HFFc6 (cell line): ENCODE measurements around the gene CCDC169. TPM values are rescaled to one million over a fixed set of nuclear protein-coding genes. Genes with fewer than 3 reads are reported as not detected.
"Not testable (repeated sequence)": the region's sequence is repeated elsewhere in the genome, so short reads cannot be mapped to it uniquely, and the experiment has no call there.

Experiments
- DNase-seq: peaks from one replicate; pipeline ENCODE4 v3.0.0-alpha.2; 2018
- H3K27ac Mint-ChIP-seq: 2 replicates; pipeline ENCODE4 v1.8.0; 2020; ENCODE audit warnings: mild to moderate bottlenecking, mixed read lengths
- H3K27me3 Mint-ChIP-seq: 2 replicates; pipeline ENCODE4 v1.8.0; 2021; ENCODE audit warnings: mild to moderate bottlenecking, moderate library complexity, mixed read lengths; ENCODE audit not compliant: insufficient read depth
- H3K36me3 Mint-ChIP-seq: 2 replicates; pipeline ENCODE4 v1.8.0; 2021; ENCODE audit warnings: low read depth, mixed read lengths
- H3K4me1 Mint-ChIP-seq: 2 replicates; pipeline ENCODE4 v1.8.0; 2020; ENCODE audit warnings: low read depth, mixed read lengths
- H3K4me3 Mint-ChIP-seq: 2 replicates; pipeline ENCODE4 v1.8.0; 2020; ENCODE audit warnings: mild to moderate bottlenecking, moderate library complexity, mixed read lengths
- H3K9me3 Mint-ChIP-seq: 2 replicates; pipeline ENCODE4 v1.8.0; 2020; ENCODE audit warnings: mild to moderate bottlenecking, mixed read lengths
- total RNA-seq, 6 experiments: library from RNA; stranded (reverse); fragmentation: NEBNext Ultra II Directional; extraction: Animal tissue kit (Norgen Biotek cat#: 25700); gene quantifications; 2 replicates in 1 of 6; 3 replicates in 5 of 6; pipeline ENCODE4 v1.2.3, GENCODE V29; 2021
- TF ChIP-seq, protein P1 (sequence below): fragments of 200-600 bp; sonication (generic); IDR thresholded peaks from 2 replicates; pipeline ENCODE4 v1.5.0; 2021; ENCODE audit warnings: antibody characterized with exemption, mild to moderate bottlenecking

Gene CCDC169
- total RNA-seq, 6 experiments from 2014 or later, result 1.3 to 2.5 (median 2.1) TPM

DNA sequence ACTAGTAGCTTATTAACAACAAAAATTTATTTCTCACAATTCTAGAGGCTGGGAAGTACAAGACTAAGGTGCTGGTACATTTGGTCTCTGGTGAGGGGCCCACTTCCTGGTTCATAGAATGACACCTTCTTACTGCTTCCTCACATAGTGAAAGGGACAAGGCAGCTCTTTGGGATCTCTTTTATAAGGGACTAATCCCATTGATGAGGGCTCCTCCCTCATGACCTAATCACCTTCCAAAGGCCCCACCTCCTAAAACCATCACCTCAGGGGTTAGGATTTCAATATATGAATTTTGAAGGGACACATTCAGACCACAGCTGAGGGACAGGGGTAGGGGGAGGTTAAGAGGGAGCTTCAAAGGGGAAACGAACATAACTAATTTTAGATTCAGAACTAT, 28.3 kb upstream of the CCDC169 start:
- H3K36me3 Mint-ChIP-seq, result peaks cover 68% of the 10 kb centered on the region
- no peaks in the 10 kb centered on the region for H3K9me3 Mint-ChIP-seq
- TF ChIP-seq, protein P1, sequence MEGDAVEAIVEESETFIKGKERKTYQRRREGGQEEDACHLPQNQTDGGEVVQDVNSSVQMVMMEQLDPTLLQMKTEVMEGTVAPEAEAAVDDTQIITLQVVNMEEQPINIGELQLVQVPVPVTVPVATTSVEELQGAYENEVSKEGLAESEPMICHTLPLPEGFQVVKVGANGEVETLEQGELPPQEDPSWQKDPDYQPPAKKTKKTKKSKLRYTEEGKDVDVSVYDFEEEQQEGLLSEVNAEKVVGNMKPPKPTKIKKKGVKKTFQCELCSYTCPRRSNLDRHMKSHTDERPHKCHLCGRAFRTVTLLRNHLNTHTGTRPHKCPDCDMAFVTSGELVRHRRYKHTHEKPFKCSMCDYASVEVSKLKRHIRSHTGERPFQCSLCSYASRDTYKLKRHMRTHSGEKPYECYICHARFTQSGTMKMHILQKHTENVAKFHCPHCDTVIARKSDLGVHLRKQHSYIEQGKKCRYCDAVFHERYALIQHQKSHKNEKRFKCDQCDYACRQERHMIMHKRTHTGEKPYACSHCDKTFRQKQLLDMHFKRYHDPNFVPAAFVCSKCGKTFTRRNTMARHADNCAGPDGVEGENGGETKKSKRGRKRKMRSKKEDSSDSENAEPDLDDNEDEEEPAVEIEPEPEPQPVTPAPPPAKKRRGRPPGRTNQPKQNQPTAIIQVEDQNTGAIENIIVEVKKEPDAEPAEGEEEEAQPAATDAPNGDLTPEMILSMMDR, result no peak
- H3K27me3 Mint-ChIP-seq, result no peaks in the 10 kb centered on the region
- peaks cover 32% of the 10 kb centered on the region for H3K4me1 Mint-ChIP-seq
- DNase-seq, result no peak
- H3K4me3 Mint-ChIP-seq, result no peak overlapping the region
- no peak overlapping the region for H3K27ac Mint-ChIP-seq

- peak overlapping the region; percentile 77 for H3K27ac Mint-ChIP-seq
- DNase-seq, H3K27me3 Mint-ChIP-seq, H3K4me3 Mint-ChIP-seq, H3K9me3 Mint-ChIP-seq: not testable (repeated sequence)
- peaks cover 25% of the 10 kb centered on the region for H3K4me1 Mint-ChIP-seq
- peaks cover 66% of the 10 kb centered on the region for H3K36me3 Mint-ChIP-seq
These were observed 27.3 kb upstream of the CCDC169 start for GRCh38 chr13:36324881-36325280.

- TF ChIP-seq, protein P1, result no peak
- no peak overlapping the region; the same call in 1 of the 2 replicates for H3K4me3 Mint-ChIP-seq
- no peaks in the 10 kb centered on the region for H3K27me3 Mint-ChIP-seq
- peak; percentile 85 for DNase-seq
- H3K27ac Mint-ChIP-seq, result peak overlapping the region; percentile 77
- no peaks in the 10 kb centered on the region for H3K9me3 Mint-ChIP-seq
- peaks cover 63% of the 10 kb centered on the region for H3K36me3 Mint-ChIP-seq
- H3K4me1 Mint-ChIP-seq, result peaks cover 25% of the 10 kb centered on the region
These were observed 26.4 kb upstream of the CCDC169 start for GRCh38 chr13:36323951-36324566.

GRCh38 chr13:36323408-36323807, 25.8 kb upstream of the CCDC169 start:
- Mint-ChIP-seq H3K36me3 (peaks cover 56% of the 10 kb centered on the region), H3K27ac (peak overlapping the region; percentile 77), H3K27me3 (no peaks in the 10 kb centered on the region), H3K4me1 (peaks cover 25% of the 10 kb centered on the region), H3K9me3 (no peaks in the 10 kb centered on the region), H3K4me3 (no peak overlapping the region)
- TF ChIP-seq, protein P1, result no peak
- no peak for DNase-seq

DNA sequence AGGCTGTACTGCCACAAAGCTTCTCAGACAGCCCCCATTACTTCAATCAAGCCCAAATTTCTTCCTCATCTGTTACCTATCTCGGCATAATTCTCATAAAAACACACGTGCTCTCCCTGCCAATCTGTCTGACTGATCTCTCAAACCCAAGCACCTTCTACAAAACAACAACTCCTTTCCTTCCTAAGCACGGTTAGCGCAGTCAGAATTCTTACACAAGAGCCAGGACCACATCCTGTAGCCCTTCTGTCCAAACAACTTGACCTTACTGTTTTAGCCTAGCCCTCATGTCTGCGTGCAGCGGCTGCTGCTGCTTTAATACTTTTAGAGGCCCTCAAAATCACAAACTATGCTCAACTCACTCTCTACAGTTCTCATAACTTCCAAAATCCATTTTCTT, 22.2 kb upstream of the CCDC169 start:
- not testable (repeated sequence) for H3K9me3 Mint-ChIP-seq, H3K27me3 Mint-ChIP-seq, DNase-seq, H3K27ac Mint-ChIP-seq, H3K4me3 Mint-ChIP-seq
- Mint-ChIP-seq H3K36me3 (peaks cover 52% of the 10 kb centered on the region), H3K4me1 (peaks cover 36% of the 10 kb centered on the region)

DNA sequence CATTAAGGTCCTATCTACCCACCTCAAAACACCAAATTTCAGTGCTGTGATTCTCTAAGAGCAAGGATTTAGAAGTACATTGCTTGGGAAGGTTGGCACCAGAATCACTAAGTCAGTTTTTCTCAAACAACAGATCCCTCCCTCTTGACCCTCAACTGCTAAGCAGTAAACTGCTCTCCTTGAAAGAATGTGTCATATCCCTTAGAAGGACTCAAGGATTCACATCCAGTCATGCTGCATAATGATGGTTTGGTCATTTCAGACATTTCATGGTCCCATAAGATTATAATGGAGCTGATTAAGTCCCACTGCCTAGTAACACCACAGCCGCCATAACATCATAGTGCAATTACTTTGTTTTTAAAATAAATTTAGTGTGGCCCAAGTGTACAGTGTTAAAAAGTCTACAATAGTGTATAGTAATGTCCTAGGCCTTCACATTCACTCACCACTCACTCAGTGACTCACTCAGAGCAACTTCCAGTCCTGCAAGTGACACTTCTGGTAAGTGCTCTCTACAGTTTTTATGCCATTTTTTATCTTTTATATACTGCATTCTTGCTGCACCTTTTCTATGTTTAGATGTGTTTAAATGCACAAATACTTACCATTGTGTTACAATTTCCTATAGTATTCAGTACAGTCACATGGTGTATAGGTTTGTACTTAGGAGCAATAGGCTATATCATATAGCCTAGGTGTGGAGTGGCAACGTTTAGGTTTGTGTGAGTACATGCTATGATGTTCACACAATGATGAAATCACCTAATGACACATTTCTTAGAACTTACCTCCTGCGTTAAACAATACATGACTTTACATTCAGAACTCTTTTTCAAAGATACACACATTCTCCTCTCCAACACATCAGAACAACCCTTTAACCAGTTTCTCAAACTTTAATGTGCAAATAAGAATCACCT, 15.7 kb upstream of the CCDC169 start:
- Mint-ChIP-seq H3K36me3 (peaks cover 46% of the 10 kb centered on the region), H3K27me3 (no peaks in the 10 kb centered on the region), H3K27ac (peak overlapping the region; percentile 17), H3K9me3 (no peaks in the 10 kb centered on the region), H3K4me3 (no peak overlapping the region), H3K4me1 (peaks cover 38% of the 10 kb centered on the region)
- peak; percentile 45 for DNase-seq
- TF ChIP-seq, protein P1, result no peak
